ENCODE data around the gene MGRN1.
A peak's percentile ranks its signal among the peaks of the same experiment; 100 is the strongest.

MGRN1 gene

GRCh38 chr16:4703906-4704305, 79.3 kb downstream of the MGRN1 start:
- no peak for TF ChIP-seq CTCF (conservative IDR thresholded peaks at IDR 0.05; ENCODE audit: low read depth, low read length)
- H3K4me3 ChIP-seq (ENCODE audit: low read depth, low read length): no peak overlapping the region
- DNase-seq (ENCODE audit: low read depth): no peak

GRCh38 chr16:4704491-4704890, 79.9 kb downstream of the MGRN1 start:
- DNase-seq (ENCODE audit: low read depth): no peak
- H3K4me3 ChIP-seq (ENCODE audit: low read depth, low read length): no peak overlapping the region
- TF ChIP-seq CTCF (conservative IDR thresholded peaks at IDR 0.05; ENCODE audit: low read depth, low read length): no peak

GRCh38 chr16:4704913-4705312, 80.3 kb downstream of the MGRN1 start:
- no peak for TF ChIP-seq CTCF (conservative IDR thresholded peaks at IDR 0.05; ENCODE audit: low read depth, low read length)
- no peak for DNase-seq (ENCODE audit: low read depth)
- H3K4me3 ChIP-seq (ENCODE audit: low read depth, low read length): no peak overlapping the region

GRCh38 chr16:4706871-4707270, 82.2 kb downstream of the MGRN1 start:
- no peak for TF ChIP-seq CTCF (conservative IDR thresholded peaks at IDR 0.05; ENCODE audit: low read depth, low read length)
- H3K4me3 ChIP-seq (ENCODE audit: low read depth, low read length): no peak overlapping the region
- no peak for DNase-seq (ENCODE audit: low read depth)

GRCh38 chr16:4709481-4709880, 84.9 kb downstream of the MGRN1 start:
- DNase-seq (ENCODE audit: low read depth): peak; percentile 19
- no peak for TF ChIP-seq CTCF (conservative IDR thresholded peaks at IDR 0.05; ENCODE audit: low read depth, low read length)

GRCh38 chr16:4713663-4714501, 89.3 kb downstream of the MGRN1 start:
- TF ChIP-seq CTCF (conservative IDR thresholded peaks at IDR 0.05; ENCODE audit: low read depth, low read length): no peak
- H3K4me3 ChIP-seq (ENCODE audit: low read depth, low read length): no peak overlapping the region
- DNase-seq (ENCODE audit: low read depth): no peak

More at GRCh38 chr16:4709481-4709880, 84.9 kb downstream of the MGRN1 start:
- no peak overlapping the region for H3K4me3 ChIP-seq (ENCODE audit: low read depth, low read length)

GRCh38 chr16:4714996-4715395, 90.4 kb downstream of the MGRN1 start:
- TF ChIP-seq CTCF (conservative IDR thresholded peaks at IDR 0.05; ENCODE audit: low read depth, low read length): no peak
- no peak overlapping the region for H3K4me3 ChIP-seq (ENCODE audit: low read depth, low read length)
- DNase-seq (ENCODE audit: low read depth): no peak
